ENCODE data around the gene ELOVL2. TPM values are rescaled to one million over a fixed set of nuclear protein-coding genes. Genes with fewer than 3 reads are reported as not detected.
A peak's percentile ranks its signal among the peaks of the same experiment; 100 is the strongest.
"Not testable (repeated sequence)": the region's sequence is repeated elsewhere in the genome, so short reads cannot be mapped to it uniquely, and the experiment has no call there.

ELOVL2 gene
- total RNA-seq, result 0.04 TPM

GRCh38 chr6:11043961-11044711 is at the start of gene ELOVL2:
TSS of gene ELOVL2 (minus strand) at chr6:11044305. CDS start at chr6:11044230, 75 bp downstream.
- peak; percentile 52 for ATAC-seq

- ATAC-seq, result peak; percentile 39
These were observed 49.2 kb upstream of the ELOVL2 start for GRCh38 chr6:11093376-11093625.

- peak; percentile 13 for ATAC-seq
These were observed 48.7 kb upstream of the ELOVL2 start for GRCh38 chr6:11092668-11093375.

GRCh38 chr6:11091141-11091540 is 47.0 kb upstream of the ELOVL2 start:
- not testable (repeated sequence) for ATAC-seq

- no peak for ATAC-seq
These were observed 45.6 kb upstream of the ELOVL2 start for GRCh38 chr6:11089695-11090094.

GRCh38 chr6:11087141-11087812 is 43.2 kb upstream of the ELOVL2 start:
- ATAC-seq, result not testable (repeated sequence)

GRCh38 chr6:11085758-11086435 is 41.8 kb upstream of the ELOVL2 start:
- no peak for ATAC-seq

GRCh38 chr6:11083956-11084355 is 39.9 kb upstream of the ELOVL2 start:
- no peak for ATAC-seq

GRCh38 chr6:11083491-11083890 is 39.4 kb upstream of the ELOVL2 start:
- ATAC-seq, result no peak

- no peak for ATAC-seq
These were observed 36.2 kb upstream of the ELOVL2 start for GRCh38 chr6:11080296-11080695.

- no peak for ATAC-seq
These were observed 34.2 kb upstream of the ELOVL2 start for GRCh38 chr6:11078266-11078665.

- ATAC-seq, result no peak
These were observed 32.4 kb upstream of the ELOVL2 start for GRCh38 chr6:11076540-11076939.

GRCh38 chr6:11072101-11072500 is 28.0 kb upstream of the ELOVL2 start:
- ATAC-seq, result no peak

GRCh38 chr6:11069760-11070159 is 25.7 kb upstream of the ELOVL2 start:
- no peak for ATAC-seq

- no peak for ATAC-seq
These were observed 23.2 kb upstream of the ELOVL2 start for GRCh38 chr6:11067348-11067747.

GRCh38 chr6:11066505-11067347 is 22.6 kb upstream of the ELOVL2 start:
- no peak for ATAC-seq

- no peak for ATAC-seq
These were observed 21.5 kb upstream of the ELOVL2 start for GRCh38 chr6:11065436-11066202.

GRCh38 chr6:11064836-11065235 is 20.7 kb upstream of the ELOVL2 start:
- ATAC-seq, result no peak

GRCh38 chr6:11062715-11063114 is 18.6 kb upstream of the ELOVL2 start:
- ATAC-seq, result no peak

- ATAC-seq, result no peak
These were observed 18.0 kb upstream of the ELOVL2 start for GRCh38 chr6:11062083-11062482.

GRCh38 chr6:11058406-11058805 is 14.3 kb upstream of the ELOVL2 start:
- ATAC-seq, result no peak

- no peak for ATAC-seq
These were observed 12.8 kb upstream of the ELOVL2 start for GRCh38 chr6:11056871-11057270.

All from esophagus mucosa (tissue), 1 donor.